GM13976 (cell line): Measurements from ENCODE around the gene THSD4.

ENCODE experiments used
- DNase-seq: peaks from one replicate; pipeline ENCODE4 v3.0.0; 2012; ENCODE audit warnings: low spot score
- in situ Hi-C: fragments of 300-500 bp; cut with MboI; formaldehyde crosslinking; loops from one replicate; pipeline ENCODE4 v1.12.0; 2022; ENCODE audit warnings: low sequenced_read_pairs, mixed read lengths, inconsistent platforms; ENCODE audit not compliant: unreplicated experiment
- TF ChIP-seq, protein P1 (sequence below): IDR thresholded peaks from 2 replicates; pipeline ENCODE4 v1.5.1; 2012; ENCODE audit warnings: borderline replicate concordance, mild to moderate bottlenecking; ENCODE audit not compliant: insufficient read depth; ENCODE audit errors: extremely low read depth, missing control alignments, control extremely low read depth

The THSD4 gene

DNA sequence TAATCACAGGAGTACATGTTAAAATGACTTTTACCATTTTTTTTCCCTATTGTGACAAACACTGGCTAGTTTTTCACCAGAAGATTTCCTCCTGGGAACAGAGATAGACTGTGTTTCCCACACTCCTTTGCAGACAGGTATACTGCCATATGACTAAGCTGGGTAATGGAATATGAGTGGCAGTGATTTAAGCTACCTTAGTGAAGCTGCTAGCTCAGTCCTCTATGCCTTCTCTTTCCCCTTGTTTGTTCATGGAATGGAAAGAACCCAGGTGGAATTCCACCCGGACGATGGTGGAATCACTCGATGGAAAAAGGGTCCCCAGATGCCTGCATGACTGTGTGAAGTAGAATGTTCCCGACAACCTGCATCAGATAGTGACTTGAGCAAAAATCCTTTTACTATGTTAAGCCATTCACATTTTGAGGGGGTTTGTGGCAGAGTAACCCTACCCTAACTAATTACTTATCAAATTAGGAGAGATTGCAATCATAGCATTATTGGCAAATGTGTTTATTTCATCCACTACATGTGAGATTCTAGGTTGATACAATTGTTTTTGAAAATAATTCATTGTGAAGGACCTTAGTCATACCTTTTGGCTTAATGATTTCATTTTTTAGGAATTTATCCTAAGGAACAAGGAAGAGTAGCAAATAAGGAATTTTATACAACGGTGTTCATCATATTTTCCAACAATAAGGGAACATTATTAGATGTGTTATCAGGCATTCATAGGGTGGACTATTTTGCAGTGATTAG lies 16.5 kb downstream of the THSD4 start:
- in situ Hi-C loops, result no loop called here

DNA sequence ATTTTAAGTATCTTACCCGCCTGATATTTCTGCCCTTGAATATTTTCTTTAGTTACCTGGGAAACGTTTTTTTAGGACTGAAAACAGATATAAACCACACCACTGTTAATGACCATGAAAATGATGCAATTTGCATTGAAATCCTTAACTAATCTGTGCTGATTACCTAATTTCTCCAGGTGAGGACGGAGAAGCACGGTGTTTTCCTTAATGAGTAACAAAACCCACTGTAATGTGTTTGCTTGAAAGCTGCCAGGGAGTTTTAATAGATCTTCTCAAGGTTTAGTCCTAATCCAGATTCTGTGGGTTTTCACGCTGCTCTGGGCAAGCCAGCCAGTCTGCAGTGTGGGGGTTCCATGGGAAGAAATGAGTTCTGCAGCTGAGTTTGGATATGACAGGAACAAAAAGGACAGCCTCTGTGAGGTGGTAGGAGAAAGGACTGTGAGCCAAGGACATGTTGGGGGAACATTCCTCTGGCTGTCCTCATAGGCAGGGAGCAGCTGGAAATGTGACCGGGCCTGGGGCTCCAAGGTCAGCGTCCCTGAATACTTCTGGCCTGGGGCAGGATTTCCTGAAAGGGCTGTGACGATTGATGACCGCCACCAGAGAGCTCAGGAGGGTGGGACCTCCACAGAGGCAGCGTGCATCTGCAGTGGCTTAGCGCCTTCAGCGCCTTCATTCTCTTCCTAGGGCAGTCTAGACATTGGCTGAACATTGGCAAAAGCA lies 18.6 kb downstream of the THSD4 start:
- TF ChIP-seq, protein P1, sequence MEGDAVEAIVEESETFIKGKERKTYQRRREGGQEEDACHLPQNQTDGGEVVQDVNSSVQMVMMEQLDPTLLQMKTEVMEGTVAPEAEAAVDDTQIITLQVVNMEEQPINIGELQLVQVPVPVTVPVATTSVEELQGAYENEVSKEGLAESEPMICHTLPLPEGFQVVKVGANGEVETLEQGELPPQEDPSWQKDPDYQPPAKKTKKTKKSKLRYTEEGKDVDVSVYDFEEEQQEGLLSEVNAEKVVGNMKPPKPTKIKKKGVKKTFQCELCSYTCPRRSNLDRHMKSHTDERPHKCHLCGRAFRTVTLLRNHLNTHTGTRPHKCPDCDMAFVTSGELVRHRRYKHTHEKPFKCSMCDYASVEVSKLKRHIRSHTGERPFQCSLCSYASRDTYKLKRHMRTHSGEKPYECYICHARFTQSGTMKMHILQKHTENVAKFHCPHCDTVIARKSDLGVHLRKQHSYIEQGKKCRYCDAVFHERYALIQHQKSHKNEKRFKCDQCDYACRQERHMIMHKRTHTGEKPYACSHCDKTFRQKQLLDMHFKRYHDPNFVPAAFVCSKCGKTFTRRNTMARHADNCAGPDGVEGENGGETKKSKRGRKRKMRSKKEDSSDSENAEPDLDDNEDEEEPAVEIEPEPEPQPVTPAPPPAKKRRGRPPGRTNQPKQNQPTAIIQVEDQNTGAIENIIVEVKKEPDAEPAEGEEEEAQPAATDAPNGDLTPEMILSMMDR, result no peak
- in situ Hi-C loops, result no loop called here
- DNase-seq, result no peak

More for the DNA sequence above, 16.5 kb downstream of the THSD4 start:
- TF ChIP-seq, protein P1, result no peak
- DNase-seq, result no peak

DNA sequence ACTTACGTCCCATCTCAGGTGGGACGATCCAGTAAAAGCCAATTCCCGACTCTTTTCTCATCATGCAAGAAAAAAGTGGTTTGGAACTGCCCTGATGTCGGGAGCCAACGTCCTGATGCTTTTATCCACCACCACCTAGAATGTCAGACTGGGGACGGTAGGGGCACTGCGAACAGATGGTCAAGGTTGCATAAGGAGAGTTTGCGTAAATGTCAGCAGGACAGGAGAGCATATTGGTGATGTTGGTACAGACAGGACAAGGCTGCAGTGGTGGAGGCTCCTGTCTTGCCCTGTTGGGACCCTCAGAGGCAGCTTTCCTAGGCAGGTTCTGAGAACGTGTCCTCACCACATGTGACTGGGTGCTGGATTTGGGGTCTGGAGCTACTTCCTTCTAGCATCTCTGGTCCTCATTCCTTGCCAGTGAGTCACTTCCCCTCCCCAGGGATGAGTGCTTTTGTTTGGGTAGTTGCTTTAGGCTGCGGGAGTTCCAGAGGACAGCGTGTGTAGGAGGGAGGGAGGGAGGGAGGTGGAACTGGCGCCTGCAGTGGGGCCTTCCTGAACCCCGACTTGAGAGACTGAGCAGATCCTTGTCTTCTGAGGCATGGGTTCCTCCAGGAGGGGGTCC lies 21.0 kb downstream of the THSD4 start:
- in situ Hi-C loops, result no loop called here
- TF ChIP-seq, protein P1, result no peak
- DNase-seq, result no peak

DNA sequence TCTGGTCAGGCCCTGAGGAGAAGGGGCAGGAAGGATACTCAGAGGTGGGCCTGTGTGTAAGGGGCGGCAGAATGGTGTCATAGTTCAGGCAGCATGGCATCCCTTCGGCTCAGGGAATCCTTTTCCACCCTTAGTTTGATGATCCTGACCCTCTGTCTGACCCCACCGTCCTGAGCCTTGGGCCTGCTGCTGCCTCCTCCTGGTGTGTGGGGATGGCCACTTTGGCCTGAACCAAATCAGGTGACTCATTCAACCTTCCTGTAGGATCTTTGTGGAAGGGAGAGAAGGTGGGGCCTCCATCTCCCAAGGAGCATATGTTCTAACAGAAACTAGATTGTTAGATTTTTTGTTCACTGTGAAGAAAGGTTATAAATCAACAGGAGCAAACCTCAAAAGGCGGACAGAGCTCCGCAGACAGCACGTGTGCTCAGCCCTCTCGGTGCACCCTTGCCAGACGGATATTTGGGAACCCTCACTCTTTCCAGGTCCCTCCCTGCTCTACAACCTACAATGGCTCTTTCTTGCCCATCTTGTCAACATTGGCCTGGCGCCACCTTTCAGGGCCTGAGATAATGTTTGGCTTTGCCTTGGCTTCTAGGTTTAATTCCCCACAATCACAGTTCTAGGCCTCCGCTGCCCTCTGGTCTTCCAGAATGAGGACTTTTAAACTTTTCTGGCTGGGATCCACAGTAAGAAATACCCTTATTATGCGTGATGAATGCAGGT lies 21.7 kb downstream of the THSD4 start:
- in situ Hi-C loops, result no loop called here
- TF ChIP-seq, protein P1, result no peak
- no peak for DNase-seq

DNA sequence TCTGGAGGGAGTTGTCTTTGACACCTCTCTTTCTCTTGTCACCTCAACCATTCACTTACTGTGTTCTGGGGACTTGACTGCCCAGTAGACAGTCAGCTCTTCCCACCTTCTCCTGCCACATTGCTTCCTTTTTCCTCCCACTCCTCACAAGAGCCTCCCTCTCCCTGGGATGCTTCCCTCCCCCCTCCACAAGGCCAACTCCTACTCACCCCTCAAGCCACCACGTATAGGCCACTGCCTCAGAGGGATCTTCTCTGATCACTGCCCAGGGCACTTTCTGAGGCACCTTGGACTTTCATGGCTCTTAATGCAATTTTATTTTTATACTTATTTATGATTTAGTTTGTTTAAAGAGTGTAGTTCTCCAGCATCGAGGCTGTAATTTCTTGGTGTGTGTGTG lies 23.2 kb downstream of the THSD4 start:
- DNase-seq, result no peak
- TF ChIP-seq, protein P1, result no peak
- in situ Hi-C loops, result no loop called here

DNA sequence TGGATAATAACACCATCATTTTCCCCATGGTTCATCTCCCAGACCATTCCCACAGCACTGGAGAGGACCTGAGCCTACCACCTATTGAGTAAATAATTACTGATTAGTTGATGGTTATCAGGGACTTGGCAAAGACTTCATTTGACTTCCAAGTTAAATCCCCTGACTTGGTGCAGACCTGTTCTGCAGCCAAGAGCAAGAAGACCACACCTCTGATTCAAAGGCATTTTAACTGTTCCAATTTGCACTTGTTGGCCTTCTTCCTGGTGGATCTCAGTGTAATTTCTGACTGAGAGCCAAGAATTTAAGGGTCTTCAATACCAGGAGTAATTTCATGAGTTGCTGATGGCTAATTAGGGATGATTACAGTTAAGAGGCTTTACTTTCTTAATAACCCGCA lies 24.0 kb downstream of the THSD4 start:
- in situ Hi-C loops, result no loop called here
- TF ChIP-seq, protein P1, result no peak
- no peak for DNase-seq
